ENCODE measurements around the gene SLIT3.
A peak's percentile ranks its signal among the peaks of the same experiment; 100 is the strongest.

SLIT3 gene

DNA sequence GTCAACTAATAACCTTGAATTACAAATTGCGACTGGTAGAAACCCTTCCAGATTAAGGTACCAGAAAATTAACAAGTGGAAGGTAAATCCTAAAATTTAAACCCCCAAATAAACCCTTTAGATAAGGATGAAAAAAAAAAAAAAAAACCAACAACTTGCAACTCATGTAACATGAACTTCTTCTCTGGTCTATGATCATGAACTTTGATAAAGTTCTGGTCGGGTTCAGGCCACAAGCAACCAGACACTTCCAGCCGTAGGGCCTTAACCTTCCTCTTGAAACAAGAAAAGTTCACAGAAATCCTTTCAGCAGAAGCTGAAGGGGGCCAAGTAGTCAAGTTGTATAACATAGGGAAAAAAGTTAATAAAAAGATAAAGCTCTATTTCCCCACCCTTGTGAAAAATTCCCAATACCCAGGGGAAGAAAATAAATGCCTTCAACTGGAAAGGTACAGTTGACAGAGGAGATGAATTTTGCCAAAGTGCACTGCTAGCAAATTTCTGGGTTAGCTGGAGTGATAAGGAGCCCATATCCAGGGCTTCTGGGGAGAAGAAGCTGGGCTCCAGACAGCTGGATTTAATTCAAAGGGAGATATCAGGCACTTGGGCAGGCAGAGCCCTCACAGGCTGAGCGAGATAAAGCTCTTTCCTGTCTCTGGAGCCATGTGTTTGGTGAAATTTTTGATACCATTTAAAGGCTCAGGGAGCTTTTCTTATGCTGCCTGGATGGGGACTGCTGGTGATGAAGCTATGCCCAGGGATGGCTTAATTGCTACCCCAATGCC lies 487.6 kb downstream of the SLIT3 start:
- no peak for DNase-seq

DNA sequence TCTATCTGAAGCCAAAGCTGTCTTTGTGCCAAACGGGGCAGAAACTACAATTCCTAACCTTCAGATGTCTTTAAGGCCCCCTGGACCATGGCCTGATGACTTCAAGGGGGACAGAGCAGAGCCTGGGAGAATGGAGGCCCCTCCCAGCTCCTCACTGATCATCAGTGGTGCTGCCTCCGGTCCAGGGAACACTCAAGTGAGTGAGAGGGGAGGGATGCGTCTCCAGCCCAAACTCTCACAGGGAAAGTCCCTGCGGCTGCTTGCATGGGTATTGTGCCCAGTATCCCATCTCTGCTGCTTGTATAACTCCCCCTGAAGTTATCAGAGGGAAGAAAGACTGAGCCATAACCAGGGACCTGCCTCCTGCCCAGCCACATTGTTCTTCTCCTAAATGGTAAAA lies 490.3 kb downstream of the SLIT3 start:
- DNase-seq = no peak

DNA sequence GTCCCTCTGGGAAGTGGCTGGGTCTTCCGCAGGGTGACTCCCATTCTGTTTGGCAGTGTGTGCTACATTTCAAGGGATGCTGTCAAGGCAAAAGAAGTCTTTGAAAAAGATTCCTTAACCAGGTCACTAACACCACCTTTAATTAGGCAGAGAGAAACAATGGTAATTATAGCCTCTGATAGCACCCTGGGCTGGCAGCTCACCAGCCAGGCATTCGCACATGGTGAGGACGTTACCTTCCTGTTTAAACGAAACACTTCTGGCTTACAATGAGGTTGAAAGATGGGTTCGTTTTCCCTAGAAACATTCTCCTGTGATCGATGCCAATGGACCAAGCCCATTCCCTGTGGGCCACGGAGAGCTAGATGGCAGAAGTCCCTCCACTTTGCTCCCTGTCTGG lies 491.7 kb downstream of the SLIT3 start:
- DNase-seq = no peak

DNA sequence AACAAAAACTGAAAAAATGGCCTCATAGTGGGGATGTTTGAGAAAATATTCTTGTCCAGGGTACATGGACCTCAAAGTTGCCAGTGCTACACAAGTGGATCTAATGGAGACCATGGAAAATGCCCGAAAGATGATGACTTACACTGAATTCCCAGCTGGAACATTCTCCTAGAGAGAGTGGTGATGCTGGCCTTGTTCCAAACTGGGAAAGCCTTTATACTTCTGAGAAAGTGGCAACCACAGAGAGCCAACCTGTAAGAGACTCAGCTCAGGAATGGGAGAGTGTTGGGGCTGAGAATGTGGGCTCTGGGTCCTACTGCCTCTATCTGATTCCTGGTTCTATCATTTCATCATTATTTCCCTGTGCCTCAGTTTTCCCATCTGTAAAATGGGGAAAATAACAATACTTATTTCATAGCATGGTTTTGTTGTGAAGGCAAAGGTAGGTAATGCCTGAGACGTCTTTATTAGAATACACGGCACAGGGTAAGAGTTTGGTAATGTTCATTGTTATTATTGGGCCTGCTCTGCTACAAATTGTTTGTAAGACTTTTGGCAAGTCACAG lies 492.8 kb downstream of the SLIT3 start:
- DNase-seq = no peak

DNA sequence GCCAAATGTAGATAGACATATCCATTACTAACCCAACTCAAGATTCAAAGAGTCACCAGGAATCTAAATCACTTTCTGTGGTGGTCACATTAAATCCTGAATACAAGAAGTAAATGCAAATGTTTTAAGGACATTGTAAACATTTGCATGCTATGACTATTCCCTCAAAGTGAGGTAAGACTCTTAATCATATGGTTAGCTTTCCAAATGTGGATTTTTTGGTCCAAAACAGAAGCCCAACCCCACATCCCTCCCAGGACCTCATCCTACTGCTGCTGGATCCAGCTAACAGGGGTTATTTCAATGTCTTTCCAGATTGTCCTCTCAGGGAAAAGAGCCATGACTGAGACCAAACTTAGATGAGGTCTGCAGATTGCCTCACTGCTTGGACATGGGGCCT lies 493.7 kb downstream of the SLIT3 start:
- no peak for DNase-seq

DNA sequence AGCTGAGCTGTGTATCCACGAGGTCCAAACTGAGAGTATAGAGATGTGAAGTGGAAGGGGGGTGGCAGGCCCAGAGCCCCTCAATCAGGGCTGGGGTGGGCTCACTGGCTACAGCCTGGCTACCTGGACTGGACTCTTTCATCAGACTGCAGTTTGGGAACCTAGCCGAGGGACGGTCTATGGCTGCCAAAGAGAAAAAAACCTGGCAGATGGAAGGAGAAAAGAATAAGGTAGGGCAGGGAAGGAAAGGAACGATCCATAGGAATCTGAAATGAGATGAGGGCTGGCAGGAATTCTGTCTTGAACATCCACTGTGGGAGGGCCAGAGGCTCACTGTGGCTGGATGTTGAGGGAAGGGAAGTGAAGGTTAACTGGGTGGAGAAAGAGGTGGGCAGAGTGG lies 497.4 kb downstream of the SLIT3 start:
- DNase-seq = no peak

DNA sequence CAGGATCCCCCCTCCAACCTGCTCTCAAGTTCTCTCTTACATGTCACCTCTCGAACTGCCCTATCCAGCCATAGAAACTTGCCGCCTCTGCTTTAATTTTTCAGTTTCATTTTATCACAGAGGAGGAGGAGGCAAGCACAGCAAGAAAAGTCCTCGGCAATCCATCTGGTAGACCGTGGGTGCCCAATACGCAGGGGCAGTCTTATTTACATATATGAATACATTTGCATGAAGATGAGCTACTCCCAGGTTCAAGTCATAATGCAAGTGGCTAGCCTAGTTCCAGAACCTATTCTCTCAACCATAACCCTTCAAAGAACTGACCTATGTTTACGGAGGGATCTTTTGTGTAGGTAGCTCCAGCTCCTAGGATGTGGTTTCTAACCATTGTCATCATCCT lies 498.6 kb downstream of the SLIT3 start:
- no peak for DNase-seq

DNA sequence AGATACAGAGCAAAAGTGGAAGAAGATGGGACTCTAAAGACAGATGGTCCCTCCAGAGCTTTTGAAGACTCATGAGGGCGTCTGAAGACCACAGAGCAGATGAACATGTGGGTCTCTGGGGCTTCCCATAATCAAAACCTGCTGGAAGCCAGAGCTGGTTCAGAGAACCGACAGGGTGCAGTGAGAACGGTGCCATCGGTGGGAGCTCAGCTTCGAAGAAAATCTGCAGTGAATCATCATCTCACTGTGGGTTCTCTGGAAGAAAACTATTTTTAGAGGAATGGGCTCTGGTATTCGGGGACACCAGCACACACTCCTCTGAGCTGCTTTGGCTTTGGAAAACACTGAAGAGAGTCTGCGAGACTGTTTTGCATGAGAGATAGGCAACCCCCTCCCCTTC lies 499.4 kb downstream of the SLIT3 start:
- DNase-seq = no peak

DNA sequence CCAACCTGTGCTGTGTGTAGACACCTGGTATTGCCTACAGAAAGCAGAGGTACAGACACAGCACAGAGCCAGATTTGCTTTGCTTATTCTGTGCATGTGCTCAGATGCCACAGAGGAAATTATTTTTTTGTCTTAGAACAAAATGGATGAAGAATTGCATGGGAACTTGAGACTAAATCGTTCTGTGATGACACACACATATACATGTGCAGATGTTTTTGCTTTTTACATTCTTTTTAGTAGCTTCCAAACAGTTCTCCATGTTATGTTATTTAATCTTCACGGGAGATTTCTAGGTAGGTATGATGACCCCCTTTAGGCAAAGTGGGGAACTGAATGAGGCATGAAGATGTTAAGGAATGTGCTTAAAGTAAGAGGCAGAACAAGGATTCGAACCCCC lies 500.2 kb downstream of the SLIT3 start:
- DNase-seq = no peak

DNA sequence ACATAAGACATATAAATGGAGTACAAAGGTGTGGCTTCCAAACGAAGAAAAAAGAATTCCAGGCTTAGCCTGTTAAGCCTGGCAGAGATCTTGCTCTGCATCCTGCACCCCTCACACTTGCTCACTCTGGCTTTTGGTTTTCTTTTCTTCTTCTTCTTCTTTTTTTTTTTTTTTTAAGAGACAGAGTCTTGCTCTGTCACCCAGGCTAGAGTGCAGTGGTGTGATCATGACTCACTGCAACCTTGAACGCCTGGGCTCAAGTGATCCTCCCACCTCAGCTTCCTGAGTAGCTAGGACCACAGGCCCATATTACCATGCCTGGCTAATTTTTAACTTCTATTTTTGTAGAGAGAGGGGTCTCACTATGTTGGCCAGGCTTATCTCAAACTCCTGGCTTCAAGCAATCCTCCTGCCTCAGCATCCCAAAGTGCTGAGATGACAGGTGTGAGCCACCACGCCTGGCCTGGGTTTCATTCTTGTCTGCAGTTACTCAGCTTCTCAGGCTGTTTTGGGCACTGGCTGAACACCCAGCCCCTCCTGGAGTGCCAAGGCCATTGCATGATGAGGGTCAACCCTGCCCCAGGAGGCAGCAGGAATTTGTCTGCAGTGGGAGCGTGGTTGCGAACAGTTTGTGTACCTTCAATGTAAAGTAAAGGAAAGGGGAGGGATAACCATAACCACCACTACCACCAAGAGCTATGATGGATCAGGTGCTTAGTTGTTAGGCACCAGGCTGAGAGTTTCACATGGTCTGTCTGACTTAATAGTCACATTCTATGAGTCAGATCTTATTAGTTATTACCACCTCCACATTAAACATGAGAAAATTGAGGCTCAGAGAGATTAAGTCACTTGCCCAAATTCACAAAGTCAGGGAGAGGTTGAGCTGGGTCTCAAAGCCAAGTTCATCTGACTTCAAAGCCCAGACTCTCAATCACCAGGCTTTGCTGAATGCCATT lies 502.6 kb downstream of the SLIT3 start:
- no peak for DNase-seq

DNA sequence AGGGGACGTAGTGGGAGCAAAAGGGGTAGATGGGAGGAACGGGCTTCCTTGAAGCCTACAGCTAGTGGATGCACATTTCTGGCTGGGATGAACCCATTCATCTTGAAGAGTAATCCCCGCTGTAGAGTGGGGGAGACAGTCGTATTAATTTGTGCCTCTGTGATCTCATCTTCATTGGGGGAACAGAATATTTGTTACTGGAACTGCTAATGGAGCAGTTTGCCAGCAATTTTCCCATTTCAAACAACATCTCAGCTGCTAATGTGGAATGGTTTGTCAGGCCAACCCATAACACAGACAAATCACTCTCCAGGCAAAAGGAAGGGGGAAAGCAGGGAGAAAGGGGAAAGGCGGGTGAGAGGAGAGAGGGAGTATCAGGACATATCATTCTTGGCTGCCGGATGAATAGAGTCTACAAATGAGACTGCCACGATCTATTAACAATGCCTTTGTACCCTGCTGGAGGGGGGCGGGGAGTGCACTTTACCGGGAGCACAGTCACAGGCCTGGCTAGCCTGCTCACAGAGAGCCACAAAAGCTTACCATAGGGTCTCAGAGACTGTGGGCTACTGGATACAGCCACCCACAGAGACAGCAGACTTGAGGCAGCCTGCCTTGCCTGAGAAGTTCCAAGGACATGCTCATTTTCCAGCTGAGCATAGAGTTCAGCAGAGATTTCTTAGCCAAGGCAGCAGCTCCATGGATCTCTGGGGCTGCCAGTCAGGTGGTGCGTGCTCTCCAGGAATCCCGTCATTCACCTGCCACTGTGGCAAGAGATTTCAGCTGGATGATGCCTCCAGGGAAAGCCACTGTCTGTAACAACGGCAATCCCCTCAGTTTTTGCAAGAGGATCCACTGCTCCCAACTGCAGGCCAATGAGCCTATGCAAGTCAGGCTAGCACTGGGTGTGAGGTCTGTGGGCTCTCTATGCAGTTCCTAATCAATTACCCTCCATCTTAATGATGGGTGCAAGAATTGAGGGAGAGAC lies 504.1 kb downstream of the SLIT3 start:
- DNase-seq = no peak

DNA sequence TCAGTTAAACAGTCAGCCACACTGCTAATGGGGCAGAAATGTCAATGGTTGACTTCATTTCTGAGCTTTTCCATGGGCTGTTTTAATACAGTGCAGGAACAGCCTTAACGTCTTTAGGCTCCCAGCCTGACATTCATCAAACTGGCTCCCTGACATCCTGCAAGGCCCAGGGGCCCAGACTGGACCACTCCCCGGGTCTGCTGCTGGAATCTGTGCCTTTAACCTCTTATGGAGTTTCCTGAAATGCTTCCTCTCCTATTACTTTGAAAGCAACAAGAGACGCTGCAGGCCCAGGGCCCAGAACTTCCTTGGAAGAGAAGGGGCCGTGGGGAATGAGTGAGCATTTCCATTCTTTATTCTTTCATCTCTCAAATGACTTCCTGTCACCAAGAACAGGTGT lies 504.9 kb downstream of the SLIT3 start:
- no peak for DNase-seq

DNA sequence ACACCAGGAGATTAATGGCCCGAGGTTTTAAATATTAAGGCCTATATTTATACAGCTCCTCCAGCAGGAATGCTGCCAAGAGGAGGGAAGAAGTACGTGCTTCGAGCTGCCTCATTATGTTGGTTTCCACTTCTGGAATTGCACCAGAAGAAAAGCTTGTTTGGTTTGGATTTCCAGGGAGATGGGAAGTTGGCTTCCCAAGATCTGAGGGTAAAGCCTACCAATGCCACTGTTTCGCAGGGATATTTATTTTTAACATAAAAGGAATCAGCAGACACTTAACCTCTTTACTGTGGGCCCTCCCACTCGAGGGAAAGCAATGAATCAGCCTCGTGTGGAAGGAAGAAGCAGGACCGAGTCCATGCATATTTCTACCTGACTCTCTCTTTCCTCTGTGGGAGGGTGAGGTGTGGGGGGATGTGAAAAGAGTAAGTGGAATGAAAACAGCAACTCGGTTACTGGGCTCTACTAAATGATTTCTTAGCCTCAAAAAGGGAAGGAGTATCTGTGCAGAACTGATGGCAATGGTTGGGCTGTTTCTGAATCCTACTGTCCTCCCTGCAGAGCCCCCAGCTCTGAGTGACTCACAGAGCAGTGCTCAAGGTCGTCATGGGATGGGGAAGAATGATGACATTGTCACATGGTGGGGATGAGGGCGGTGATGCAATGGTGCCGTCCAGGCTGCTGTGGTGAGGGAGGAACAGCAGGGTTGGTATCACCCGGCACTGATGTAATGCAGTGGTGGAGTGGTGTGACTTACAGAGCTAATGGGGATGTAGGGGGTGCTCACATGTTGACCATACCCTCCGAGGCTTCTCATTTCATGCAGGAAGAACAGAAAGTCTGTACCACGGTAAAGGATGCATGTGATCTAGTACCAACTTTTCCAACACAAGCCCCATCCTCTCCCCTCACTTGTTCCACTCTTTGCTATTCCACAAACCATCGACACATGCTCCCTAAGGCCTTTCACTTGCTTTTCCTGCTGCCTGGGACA lies 506.8 kb downstream of the SLIT3 start:
- peak in 1 of 2 donors; percentile 40 for DNase-seq

DNA sequence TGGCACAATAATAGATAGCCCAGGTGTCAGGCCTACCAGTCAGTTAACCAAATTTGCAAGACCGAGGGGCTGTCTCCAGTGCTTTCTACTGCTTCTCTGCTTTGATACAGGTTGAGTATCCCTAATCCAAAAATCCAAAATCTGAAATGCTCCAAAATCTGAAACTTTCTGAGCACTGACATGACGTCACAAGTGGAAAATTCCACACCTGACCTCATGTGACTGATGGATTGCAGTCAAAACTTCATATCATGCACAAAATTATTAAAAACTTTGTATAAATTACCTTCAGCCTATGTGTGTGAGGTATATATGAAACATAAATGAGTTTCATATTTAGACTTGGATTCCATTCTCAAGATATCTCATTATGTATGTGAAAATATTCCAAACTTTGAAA lies 508.3 kb downstream of the SLIT3 start:
- DNase-seq = no peak

DNA sequence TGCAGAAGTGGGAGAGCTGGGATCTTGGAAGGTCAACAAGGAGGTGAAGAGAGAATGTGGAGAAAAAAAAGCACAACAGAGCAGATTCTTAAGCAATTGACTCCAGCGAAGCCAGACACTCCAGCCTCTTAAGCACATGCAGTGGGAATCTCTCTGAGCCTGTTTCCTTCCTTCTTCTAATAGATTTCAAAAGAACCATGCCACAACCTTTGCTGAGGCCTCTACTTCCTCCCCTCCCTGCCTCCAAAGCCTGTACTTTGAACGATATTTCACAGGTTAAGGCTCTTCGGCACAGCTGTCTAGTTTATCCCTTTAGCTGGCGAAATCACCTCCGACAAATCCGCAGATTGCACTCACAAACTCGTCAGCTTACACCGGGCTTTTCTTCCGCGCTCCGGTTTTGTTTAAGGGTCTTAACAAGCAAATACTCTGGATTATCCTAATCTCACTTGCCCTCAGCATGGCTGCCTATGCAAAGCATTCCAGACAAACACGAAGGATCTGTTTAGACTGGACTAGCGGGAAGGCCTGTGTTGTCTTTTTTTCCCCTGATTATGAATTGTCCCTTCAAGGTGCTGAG lies 510.2 kb downstream of the SLIT3 start:
- DNase-seq = no peak

DNA sequence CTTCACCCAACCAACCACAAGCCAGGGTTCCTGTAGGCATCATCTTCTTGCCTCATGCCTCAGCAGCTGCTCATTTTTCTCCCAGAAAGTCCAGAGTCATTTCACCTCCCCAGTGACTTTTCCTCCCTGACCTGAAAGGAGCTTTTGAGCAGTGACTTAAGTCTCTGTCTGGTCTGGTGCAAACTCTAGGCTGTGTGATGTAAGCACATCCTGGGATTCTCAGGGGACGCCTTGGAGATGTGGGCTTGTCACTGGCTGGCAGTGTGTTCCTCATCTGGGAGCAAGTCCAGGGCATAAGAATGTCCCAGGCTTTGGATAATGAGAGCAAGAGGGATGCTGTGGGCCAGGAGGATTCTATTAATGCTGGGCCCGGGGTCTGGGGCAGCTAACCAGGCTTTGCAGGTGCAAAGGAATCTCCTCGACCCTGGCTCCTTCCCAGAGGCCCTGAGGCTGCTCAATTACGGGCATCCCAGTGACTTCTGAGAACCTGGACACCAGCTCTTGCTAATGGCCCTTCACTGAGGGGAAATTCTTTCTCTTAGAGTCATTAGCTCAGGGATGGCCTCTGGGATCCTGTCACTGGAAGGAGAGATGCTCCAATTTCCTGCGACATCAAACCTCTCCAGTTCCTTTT lies 510.8 kb downstream of the SLIT3 start:
- DNase-seq = no peak

DNA sequence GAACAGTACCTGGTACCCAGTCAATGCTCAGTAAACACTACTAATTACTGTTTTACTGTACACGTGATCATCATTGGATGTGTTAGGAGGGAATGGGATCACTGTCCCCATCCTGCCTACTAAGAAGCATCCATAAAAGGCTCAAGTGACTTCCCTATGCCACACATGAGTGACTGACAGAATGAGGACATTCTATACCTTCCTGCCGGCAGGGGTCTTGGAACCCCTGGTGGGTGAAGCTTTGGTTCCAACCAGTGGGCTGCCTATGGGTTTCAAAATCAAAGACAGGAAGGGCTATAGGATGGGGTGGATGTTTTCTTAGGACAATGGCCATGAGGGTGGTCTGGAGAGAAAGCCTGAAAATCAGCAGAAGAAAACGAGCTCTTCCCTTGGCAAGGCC lies 512.2 kb downstream of the SLIT3 start:
- DNase-seq = no peak

DNA sequence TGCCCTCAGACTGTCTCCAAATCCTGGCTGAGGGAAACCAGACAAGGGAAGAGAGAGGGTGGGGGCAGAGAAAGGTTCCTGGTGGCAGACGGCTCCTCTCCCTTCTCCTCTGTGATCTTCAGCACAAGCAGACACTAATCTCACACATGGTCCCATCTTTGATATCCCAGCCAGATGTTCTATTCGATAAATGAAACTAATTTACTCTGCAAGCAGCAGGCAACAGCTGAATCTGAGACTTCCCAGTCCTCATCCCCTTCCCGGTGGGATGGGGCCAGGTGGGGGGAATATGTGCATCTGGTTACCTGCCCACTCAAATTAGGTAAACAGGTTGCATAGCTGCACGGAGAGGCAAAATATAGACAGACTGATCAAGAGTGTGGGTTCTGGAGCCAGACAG lies 512.8 kb downstream of the SLIT3 start:
- DNase-seq = no peak

DNA sequence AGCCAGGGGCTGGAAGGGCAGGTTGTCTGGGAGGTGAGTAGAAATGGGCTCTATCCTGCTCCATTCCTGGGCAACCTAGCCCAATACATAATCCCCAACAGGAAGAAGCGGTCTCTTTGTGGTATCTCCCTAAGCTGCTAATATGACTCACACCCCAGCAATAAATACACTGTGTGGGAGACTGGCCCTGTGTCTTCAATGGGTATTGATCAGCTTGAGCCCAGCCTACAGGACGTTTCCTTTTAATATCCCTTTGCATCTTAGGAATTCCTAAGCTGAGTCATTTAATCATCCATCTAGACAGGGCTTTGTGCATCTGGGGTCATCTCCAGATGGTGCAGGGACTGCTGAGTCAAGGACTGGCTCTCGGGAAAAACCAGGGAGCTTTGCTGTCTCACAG lies 514.8 kb downstream of the SLIT3 start:
- no peak for DNase-seq

DNA sequence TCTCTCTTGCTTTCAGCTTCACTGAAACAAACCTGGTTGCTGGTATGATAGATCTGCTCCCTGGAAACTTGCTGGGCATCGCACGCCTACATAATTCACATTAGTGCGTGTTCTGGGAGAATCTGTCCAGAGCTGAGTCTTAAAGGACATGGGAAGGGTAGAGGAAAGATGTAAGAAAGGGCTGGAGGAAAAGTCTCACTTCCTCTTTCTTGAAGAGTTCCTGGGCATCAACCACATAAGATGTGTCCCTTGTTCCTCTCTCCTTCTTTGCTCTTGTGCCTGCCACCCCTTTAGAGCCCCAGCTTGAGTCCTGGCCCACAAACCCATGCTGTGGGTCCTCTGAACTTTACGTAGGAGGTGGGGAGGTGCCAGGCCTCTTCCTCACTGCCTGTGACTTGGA lies 516.5 kb downstream of the SLIT3 start:
- no peak for DNase-seq

Measured in CD4-positive, alpha-beta T cell treated with Interleukin-1 beta for 1 hour (primary cell).